ENCODE data around the gene PEAK3. TPM values are rescaled to one million over a fixed set of nuclear protein-coding genes. Genes with fewer than 3 reads are reported as not detected.

The PEAK3 gene
- total RNA-seq, 1 donor from 2014 or later = not detected

DNA sequence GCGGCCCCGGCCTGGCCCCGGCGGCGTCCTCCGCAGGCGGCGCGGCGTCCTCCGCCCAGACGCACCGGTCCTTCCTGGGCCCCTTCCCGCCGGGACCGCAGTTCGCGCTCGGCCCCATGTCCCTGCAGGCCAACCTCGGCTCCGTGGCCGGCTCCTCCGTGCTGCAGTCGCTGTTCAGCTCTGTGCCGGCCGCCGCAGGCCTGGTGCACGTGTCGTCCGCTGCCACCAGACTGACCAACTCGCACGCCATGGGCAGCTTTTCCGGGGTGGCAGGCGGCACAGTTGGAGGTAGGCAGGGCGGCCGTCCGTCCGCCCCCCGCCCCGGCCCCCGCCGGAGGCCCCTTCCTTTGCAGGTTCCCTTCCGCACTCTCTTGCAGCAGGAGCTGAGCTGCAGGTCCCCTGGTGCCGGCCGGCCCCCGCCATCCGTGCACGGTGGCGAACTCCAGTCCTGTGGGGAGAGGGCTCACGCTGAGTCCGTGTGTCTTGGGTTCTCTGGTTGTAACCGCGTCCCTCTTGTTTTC lies 55.1 kb downstream of the PEAK3 start:
- Mint-ChIP-seq H3K36me3 (ENCODE audit: unreplicated experiment) (no peaks in the 10 kb centered on the region), H3K27ac (ENCODE audit: unreplicated experiment) (no peak overlapping the region), H3K4me1 (ENCODE audit: low read depth, unreplicated experiment) (peaks cover 3% of the 10 kb centered on the region), H3K4me3 (ENCODE audit: unreplicated experiment) (no peak overlapping the region), H3K9me3 (ENCODE audit: unreplicated experiment) (peaks cover 13% of the 10 kb centered on the region), H3K27me3 (ENCODE audit: unreplicated experiment) (peaks cover 5% of the 10 kb centered on the region)
- TF ChIP-seq, protein P1, sequence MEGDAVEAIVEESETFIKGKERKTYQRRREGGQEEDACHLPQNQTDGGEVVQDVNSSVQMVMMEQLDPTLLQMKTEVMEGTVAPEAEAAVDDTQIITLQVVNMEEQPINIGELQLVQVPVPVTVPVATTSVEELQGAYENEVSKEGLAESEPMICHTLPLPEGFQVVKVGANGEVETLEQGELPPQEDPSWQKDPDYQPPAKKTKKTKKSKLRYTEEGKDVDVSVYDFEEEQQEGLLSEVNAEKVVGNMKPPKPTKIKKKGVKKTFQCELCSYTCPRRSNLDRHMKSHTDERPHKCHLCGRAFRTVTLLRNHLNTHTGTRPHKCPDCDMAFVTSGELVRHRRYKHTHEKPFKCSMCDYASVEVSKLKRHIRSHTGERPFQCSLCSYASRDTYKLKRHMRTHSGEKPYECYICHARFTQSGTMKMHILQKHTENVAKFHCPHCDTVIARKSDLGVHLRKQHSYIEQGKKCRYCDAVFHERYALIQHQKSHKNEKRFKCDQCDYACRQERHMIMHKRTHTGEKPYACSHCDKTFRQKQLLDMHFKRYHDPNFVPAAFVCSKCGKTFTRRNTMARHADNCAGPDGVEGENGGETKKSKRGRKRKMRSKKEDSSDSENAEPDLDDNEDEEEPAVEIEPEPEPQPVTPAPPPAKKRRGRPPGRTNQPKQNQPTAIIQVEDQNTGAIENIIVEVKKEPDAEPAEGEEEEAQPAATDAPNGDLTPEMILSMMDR (IDR thresholded peaks at IDR 0.05; ENCODE audit: partially characterized antibody, unreplicated experiment) = no peak
- DNase-seq = no peak

DNA sequence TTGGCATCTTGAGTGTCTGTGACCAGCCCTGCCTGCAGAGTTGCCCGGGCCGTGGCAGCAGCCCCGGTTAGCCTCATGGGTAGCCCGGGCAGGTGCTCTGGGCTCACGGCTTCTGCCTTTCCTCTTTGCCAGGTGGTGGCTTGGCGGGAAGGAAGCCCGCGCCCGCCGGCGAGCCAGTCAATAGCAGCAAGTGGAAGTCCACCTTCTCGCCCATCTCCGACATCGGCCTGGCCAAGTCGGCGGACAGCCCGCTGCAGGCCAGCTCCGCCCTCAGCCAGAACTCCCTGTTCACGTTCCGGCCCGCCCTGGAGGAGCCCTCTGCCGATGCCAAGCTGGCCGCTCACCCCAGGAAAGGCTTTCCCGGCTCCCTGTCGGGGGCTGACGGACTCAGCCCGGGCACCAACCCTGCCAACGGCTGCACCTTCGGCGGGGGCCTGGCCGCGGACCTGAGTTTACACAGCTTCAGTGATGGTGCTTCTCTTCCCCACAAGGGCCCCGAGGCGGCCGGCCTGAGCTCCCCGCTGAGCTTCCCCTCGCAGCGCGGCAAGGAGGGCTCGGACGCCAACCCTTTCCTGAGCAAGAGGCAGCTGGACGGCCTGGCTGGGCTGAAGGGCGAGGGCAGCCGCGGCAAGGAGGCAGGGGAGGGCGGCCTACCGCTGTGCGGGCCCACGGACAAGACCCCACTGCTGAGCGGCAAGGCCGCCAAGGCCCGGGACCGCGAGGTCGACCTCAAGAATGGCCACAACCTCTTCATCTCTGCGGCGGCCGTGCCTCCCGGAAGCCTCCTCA lies 55.7 kb downstream of the PEAK3 start:
- TF ChIP-seq, protein P1 (IDR thresholded peaks at IDR 0.05; ENCODE audit: partially characterized antibody, unreplicated experiment) = no peak
- no peak overlapping the region for H3K27ac Mint-ChIP-seq (ENCODE audit: unreplicated experiment)
- no peak for DNase-seq
- peaks cover 13% of the 10 kb centered on the region for H3K9me3 Mint-ChIP-seq (ENCODE audit: unreplicated experiment)
- H3K4me1 Mint-ChIP-seq (ENCODE audit: low read depth, unreplicated experiment) = peaks cover 3% of the 10 kb centered on the region
- H3K4me3 Mint-ChIP-seq (ENCODE audit: unreplicated experiment) = no peak overlapping the region
- H3K27me3 Mint-ChIP-seq (ENCODE audit: unreplicated experiment) = peaks cover 5% of the 10 kb centered on the region
- H3K36me3 Mint-ChIP-seq (ENCODE audit: unreplicated experiment) = no peaks in the 10 kb centered on the region

DNA sequence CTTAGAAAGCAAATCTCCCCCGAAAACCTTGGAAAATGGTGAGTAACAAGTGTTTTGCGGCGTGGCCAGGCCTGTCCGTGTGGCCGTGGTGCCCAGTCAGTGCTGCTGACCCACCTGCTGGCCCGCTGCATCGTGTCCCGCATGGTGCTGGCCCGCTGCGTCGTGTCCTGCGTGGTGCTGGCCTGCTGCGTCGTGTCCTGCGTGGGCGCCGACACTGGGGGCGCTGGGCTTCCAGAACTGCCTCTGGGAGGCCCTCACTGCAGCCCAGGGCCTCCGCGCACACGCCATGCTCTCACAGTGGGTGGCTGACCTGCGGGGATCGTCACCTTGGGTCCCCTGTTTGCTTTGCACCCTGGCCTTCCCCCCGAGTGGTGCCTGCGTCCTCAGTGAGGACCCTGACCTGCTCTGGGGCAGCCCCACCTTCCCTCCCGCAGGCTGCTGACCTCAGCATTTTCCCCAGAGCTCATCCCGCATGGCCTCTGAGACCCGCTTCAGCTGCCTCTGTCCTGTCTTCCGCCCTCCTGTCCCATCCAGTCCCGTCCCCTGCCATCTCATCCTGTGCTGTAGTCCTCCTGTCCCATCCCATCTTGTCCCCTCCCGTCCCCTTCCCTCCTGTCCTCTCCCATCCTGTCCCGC lies 56.4 kb downstream of the PEAK3 start:
- Mint-ChIP-seq H3K4me1 (ENCODE audit: low read depth, unreplicated experiment) (peaks cover 2% of the 10 kb centered on the region), H3K4me3 (ENCODE audit: unreplicated experiment) (no peak overlapping the region)

DNA sequence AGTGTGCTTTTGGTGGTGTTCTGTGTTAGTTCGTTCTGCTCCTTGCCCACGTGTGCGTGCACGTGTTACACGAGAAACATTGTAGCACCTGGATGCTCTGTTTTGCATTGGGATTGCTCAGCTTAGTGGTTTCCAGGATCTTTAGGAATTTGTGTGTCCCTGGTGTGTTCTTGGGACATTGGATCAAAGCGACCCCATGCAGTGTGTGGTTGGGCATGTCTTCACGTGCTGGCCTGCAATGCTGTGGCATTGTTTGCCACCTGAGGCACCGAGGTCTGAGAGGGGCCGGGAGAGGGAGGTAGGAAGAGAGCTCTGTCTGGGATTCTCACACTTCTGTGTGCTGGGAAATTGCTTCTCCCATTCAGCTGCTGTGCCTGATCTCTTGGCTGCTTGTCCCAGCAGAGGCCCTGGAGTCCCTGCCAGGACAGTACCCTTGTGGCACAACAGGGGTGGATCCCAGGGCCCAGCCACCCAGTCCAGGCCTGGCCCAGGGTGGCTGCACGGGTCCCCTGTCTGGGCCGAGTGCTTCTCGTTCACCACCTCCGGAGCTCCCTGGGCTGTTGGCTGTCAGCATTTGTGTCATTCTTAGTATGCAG lies 57.1 kb downstream of the PEAK3 start:
- H3K36me3 Mint-ChIP-seq (ENCODE audit: unreplicated experiment) = no peaks in the 10 kb centered on the region
- H3K4me1 Mint-ChIP-seq (ENCODE audit: low read depth, unreplicated experiment) = no peaks in the 10 kb centered on the region
- TF ChIP-seq, protein P1 (IDR thresholded peaks at IDR 0.05; ENCODE audit: partially characterized antibody, unreplicated experiment) = no peak
- peaks cover 9% of the 10 kb centered on the region for H3K9me3 Mint-ChIP-seq (ENCODE audit: unreplicated experiment)
- H3K27ac Mint-ChIP-seq (ENCODE audit: unreplicated experiment) = no peak overlapping the region
- peaks cover 3% of the 10 kb centered on the region for H3K27me3 Mint-ChIP-seq (ENCODE audit: unreplicated experiment)
- DNase-seq = no peak
- no peak overlapping the region for H3K4me3 Mint-ChIP-seq (ENCODE audit: unreplicated experiment)

More for the DNA sequence above, 56.4 kb downstream of the PEAK3 start:
- Mint-ChIP-seq H3K27ac (ENCODE audit: unreplicated experiment) (no peak overlapping the region), H3K36me3 (ENCODE audit: unreplicated experiment) (no peaks in the 10 kb centered on the region), H3K9me3 (ENCODE audit: unreplicated experiment) (peaks cover 12% of the 10 kb centered on the region), H3K27me3 (ENCODE audit: unreplicated experiment) (peaks cover 4% of the 10 kb centered on the region)
- TF ChIP-seq, protein P1 (IDR thresholded peaks at IDR 0.05; ENCODE audit: partially characterized antibody, unreplicated experiment) = no peak
- DNase-seq = no peak

Small RNAs within 50 kb of the gene (microRNA-seq; reads per million reads assigned to microRNA genes)
- gene MIR1227 (ENCODE audit: unreplicated experiment) (144 reads per million, percentile 77 among the genes with 10 or more reads in this experiment), gene MIR4321 (ENCODE audit: unreplicated experiment) (not detected)

Other genes with a start within 250 kb of the PEAK3 start
- gene MKNK2, start 230.9 kb downstream of the PEAK3 start, total RNA-seq (ENCODE audit: unreplicated experiment) = 149 TPM
- 66.0 TPM for gene MOB3A, start 185.8 kb downstream of the PEAK3 start, total RNA-seq (ENCODE audit: unreplicated experiment)
- 10.6 TPM for gene IZUMO4, start 185.3 kb downstream of the PEAK3 start, total RNA-seq (ENCODE audit: unreplicated experiment)
- gene AP3D1, start 130.6 kb downstream of the PEAK3 start, total RNA-seq (ENCODE audit: unreplicated experiment) = 133 TPM
- gene DOT1L, start 118.2 kb downstream of the PEAK3 start, total RNA-seq (ENCODE audit: unreplicated experiment) = 71.4 TPM
- 164 TPM for gene PLEKHJ1, start 45.8 kb downstream of the PEAK3 start, total RNA-seq (ENCODE audit: unreplicated experiment)
- gene SF3A2, start 45.4 kb downstream of the PEAK3 start, total RNA-seq (ENCODE audit: unreplicated experiment) = 101 TPM
- 11.0 TPM for gene AMH, start 32.9 kb downstream of the PEAK3 start, total RNA-seq (ENCODE audit: unreplicated experiment)
- not detected for gene JSRP1, start 25.8 kb downstream of the PEAK3 start, total RNA-seq (ENCODE audit: unreplicated experiment)
- 0.25 TPM for gene LINGO3, start 26.0 kb upstream of the PEAK3 start, total RNA-seq (ENCODE audit: unreplicated experiment)
- gene LSM7, start 46.4 kb upstream of the PEAK3 start, total RNA-seq (ENCODE audit: unreplicated experiment) = 105 TPM
- 166 TPM for gene SPPL2B, start 46.5 kb upstream of the PEAK3 start, total RNA-seq (ENCODE audit: unreplicated experiment)
- 0.29 TPM for gene TMPRSS9, start 78.1 kb upstream of the PEAK3 start, total RNA-seq (ENCODE audit: unreplicated experiment)
- 91.5 TPM for gene TIMM13, start 145.4 kb upstream of the PEAK3 start, total RNA-seq (ENCODE audit: unreplicated experiment)
- 45.8 TPM for gene LMNB2, start 174.8 kb upstream of the PEAK3 start, total RNA-seq (ENCODE audit: unreplicated experiment)
- 3.8 TPM for gene GADD45B, start 194.0 kb upstream of the PEAK3 start, total RNA-seq (ENCODE audit: unreplicated experiment)